ENCODE results near the gene GLG1.

DNA sequence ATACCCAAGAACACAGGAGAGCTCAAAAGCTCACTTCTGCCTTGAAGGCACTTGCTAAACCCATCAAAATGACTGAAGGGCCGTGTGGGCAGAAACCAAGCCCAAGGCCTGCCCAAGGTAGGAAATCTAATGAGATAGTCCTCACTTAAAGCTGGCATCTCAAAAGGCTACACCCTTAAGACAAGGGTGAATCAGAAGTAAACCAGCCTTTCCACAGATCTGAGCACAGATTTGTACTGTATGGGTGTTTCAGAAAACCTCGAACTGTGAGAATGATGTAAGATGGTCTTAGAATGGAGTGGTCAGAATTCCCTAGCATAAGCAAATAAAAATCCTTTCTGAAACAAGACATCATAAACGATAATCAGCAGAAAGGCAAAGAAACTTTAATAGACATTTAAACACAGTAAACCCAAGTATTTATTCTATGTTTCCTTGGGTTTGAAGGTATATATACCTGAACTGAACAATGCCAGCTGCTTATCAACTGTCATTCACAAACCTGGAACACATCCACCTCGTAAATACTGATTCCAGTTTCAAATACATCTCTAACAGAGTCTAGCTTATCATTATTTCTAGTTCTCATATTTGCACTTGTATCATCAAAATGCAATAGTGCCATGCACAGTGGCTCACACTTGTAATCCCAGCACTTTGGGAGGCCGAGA lies 37.8 kb downstream of the GLG1 start:
- TF ChIP-seq EZH2phosphoT487 (IDR thresholded peaks at IDR 0.05; ENCODE audit: low read depth, severe bottlenecking, unreplicated experiment) = no peak
- TF ChIP-seq CTCF (IDR thresholded peaks at IDR 0.05; ENCODE audit: poor library complexity) = no peak
- TF ChIP-seq EZH2 (IDR thresholded peaks at IDR 0.05; ENCODE audit: borderline replicate concordance) = no peak
